ENCODE results near the gene HDAC9.

The HDAC9 gene

GRCh38 chr7:18684916-18685315 lies 189.4 kb downstream of the HDAC9 start:
- Histone ChIP-seq H3K9me3 (ENCODE audit: control insufficient read depth, insufficient read depth, low read length) (no peaks in the 10 kb centered on the region), H3K4me3 (ENCODE audit: low read depth, low read length) (no peak overlapping the region), H3K9ac (ENCODE audit: low read depth, low read length) (no peak overlapping the region), H3K27me3 (ENCODE audit: control insufficient read depth, insufficient read depth, low read length) (no peaks in the 10 kb centered on the region), H3K36me3 (ENCODE audit: control insufficient read depth, insufficient read depth, low read length) (no peaks in the 10 kb centered on the region), H3K4me1 (ENCODE audit: control insufficient read depth, insufficient read depth, low read length) (no peaks in the 10 kb centered on the region)

- Histone ChIP-seq H3K4me3 (ENCODE audit: low read depth, low read length) (no peak overlapping the region), H3K9ac (ENCODE audit: low read depth, low read length) (no peak overlapping the region), H3K4me1 (ENCODE audit: control insufficient read depth, insufficient read depth, low read length) (no peaks in the 10 kb centered on the region), H3K9me3 (ENCODE audit: control insufficient read depth, insufficient read depth, low read length) (no peaks in the 10 kb centered on the region), H3K36me3 (ENCODE audit: control insufficient read depth, insufficient read depth, low read length) (no peaks in the 10 kb centered on the region), H3K27me3 (ENCODE audit: control insufficient read depth, insufficient read depth, low read length) (no peaks in the 10 kb centered on the region)
These were observed 190.4 kb downstream of the HDAC9 start for GRCh38 chr7:18685971-18686370.

DNA sequence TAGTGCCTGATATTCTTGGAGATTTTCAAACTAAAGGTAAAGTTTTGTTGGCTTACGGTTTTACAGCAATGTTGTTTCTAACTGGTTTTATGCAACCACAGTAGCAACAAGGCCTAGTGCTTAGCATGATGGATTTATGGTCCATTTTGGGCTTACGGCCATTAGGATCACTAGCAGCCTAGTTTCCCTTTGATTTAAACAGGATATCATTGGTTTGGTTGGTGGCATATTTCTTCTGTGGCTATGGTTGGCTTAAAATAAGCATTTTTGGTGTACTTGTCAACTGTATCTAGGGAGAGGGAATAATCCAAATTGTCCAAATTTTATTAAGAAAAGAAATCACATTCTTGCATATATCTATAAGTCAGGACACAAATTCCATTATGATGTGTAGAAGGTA lies 194.0 kb downstream of the HDAC9 start:
- no peaks in the 10 kb centered on the region for H3K27me3 ChIP-seq (ENCODE audit: control insufficient read depth, insufficient read depth, low read length)
- no peaks in the 10 kb centered on the region for H3K9me3 ChIP-seq (ENCODE audit: control insufficient read depth, insufficient read depth, low read length)
- no peaks in the 10 kb centered on the region for H3K4me1 ChIP-seq (ENCODE audit: control insufficient read depth, insufficient read depth, low read length)
- no peaks in the 10 kb centered on the region for H3K36me3 ChIP-seq (ENCODE audit: control insufficient read depth, insufficient read depth, low read length)
- no peak overlapping the region for H3K4me3 ChIP-seq (ENCODE audit: low read depth, low read length)
- H3K9ac ChIP-seq (ENCODE audit: low read depth, low read length) = no peak overlapping the region

DNA sequence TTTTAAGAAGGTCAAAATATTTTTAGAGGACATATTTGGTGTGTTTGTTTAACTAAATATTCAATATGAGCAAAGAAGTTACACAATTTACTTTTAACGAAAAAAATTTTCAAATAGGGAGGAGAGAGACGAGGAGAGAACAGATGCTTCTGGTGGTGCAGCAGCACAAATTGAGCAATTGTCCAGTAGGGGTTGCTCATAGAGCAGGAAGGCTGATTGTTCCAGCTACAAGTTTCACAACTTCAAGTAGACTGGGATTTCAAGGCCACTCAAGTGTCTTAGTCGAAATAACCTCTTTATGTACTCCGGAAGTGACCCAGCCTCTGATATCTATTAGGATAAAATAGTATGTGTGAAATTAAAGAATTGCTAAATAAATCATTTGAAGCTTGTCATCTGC lies 197.9 kb downstream of the HDAC9 start:
- Histone ChIP-seq H3K4me1 (ENCODE audit: control insufficient read depth, insufficient read depth, low read length) (no peaks in the 10 kb centered on the region), H3K9ac (ENCODE audit: low read depth, low read length) (no peak overlapping the region), H3K36me3 (ENCODE audit: control insufficient read depth, insufficient read depth, low read length) (no peaks in the 10 kb centered on the region), H3K27me3 (ENCODE audit: control insufficient read depth, insufficient read depth, low read length) (no peaks in the 10 kb centered on the region), H3K9me3 (ENCODE audit: control insufficient read depth, insufficient read depth, low read length) (no peaks in the 10 kb centered on the region), H3K4me3 (ENCODE audit: low read depth, low read length) (no peak overlapping the region)

DNA sequence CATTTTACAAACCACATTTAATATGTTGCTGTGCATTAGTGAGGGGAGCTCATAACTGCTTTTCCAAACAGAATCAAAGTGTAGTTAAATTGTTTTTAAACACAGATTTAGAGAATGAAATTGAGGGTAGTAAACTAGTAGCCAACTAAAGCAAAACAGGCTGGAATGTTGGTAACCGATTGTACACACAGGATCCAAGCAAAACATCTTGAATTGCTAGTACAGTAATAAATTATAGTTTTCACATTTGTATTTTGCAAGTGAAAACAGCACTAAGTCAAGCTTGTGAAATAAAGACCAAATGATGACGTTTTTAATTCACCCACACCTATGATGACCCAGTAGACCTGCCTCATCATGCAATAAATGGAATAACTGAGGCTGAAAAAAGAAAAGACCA lies 198.3 kb downstream of the HDAC9 start:
- Histone ChIP-seq H3K9ac (ENCODE audit: low read depth, low read length) (no peak overlapping the region), H3K27me3 (ENCODE audit: control insufficient read depth, insufficient read depth, low read length) (no peaks in the 10 kb centered on the region), H3K4me3 (ENCODE audit: low read depth, low read length) (no peak overlapping the region), H3K9me3 (ENCODE audit: control insufficient read depth, insufficient read depth, low read length) (no peaks in the 10 kb centered on the region), H3K4me1 (ENCODE audit: control insufficient read depth, insufficient read depth, low read length) (no peaks in the 10 kb centered on the region), H3K36me3 (ENCODE audit: control insufficient read depth, insufficient read depth, low read length) (no peaks in the 10 kb centered on the region)

DNA sequence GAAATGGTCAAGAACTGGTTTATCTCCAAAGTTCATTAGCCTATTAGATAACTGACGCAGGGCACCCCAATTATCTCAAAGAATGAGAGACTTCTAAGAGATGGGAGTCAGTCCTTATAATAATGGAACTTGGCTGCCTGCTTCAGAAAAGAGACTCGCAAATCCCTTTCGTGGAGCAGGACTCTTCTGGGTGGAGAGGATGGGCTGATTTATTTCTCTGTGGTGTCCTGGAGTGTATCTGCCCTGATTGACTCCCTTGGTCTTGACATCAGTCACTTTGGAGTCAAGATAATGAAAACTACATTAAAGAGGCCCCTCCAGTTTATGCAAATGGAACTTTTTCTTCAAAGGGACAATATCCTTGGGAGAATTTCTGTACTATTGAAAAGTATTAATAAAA lies 198.9 kb downstream of the HDAC9 start:
- H3K27me3 ChIP-seq (ENCODE audit: control insufficient read depth, insufficient read depth, low read length) = no peaks in the 10 kb centered on the region
- H3K36me3 ChIP-seq (ENCODE audit: control insufficient read depth, insufficient read depth, low read length) = no peaks in the 10 kb centered on the region
- no peaks in the 10 kb centered on the region for H3K9me3 ChIP-seq (ENCODE audit: control insufficient read depth, insufficient read depth, low read length)
- no peak overlapping the region for H3K4me3 ChIP-seq (ENCODE audit: low read depth, low read length)
- no peak overlapping the region for H3K9ac ChIP-seq (ENCODE audit: low read depth, low read length)
- no peaks in the 10 kb centered on the region for H3K4me1 ChIP-seq (ENCODE audit: control insufficient read depth, insufficient read depth, low read length)

DNA sequence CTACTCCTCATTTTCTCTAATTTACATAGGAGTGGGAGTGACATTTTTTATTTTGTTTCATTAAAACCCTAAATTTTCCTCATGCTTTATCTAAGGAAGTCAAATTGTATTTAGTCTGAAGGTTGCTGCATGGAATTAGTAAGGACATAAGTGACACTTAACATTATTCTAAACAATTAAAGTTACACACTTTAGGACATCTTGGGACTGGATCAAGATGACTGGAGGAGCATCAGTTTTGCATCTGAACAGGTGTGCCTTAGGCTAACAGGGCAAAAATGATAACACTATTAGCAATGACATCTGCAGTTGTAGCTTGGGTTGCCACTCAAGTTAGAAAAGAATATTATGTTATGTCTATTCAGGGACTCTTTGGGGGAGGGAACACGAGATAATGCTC lies 199.4 kb downstream of the HDAC9 start:
- H3K4me3 ChIP-seq (ENCODE audit: low read depth, low read length) = no peak overlapping the region
- H3K36me3 ChIP-seq (ENCODE audit: control insufficient read depth, insufficient read depth, low read length) = no peaks in the 10 kb centered on the region
- H3K9me3 ChIP-seq (ENCODE audit: control insufficient read depth, insufficient read depth, low read length) = no peaks in the 10 kb centered on the region
- H3K4me1 ChIP-seq (ENCODE audit: control insufficient read depth, insufficient read depth, low read length) = no peaks in the 10 kb centered on the region
- no peak overlapping the region for H3K9ac ChIP-seq (ENCODE audit: low read depth, low read length)
- no peaks in the 10 kb centered on the region for H3K27me3 ChIP-seq (ENCODE audit: control insufficient read depth, insufficient read depth, low read length)

DNA sequence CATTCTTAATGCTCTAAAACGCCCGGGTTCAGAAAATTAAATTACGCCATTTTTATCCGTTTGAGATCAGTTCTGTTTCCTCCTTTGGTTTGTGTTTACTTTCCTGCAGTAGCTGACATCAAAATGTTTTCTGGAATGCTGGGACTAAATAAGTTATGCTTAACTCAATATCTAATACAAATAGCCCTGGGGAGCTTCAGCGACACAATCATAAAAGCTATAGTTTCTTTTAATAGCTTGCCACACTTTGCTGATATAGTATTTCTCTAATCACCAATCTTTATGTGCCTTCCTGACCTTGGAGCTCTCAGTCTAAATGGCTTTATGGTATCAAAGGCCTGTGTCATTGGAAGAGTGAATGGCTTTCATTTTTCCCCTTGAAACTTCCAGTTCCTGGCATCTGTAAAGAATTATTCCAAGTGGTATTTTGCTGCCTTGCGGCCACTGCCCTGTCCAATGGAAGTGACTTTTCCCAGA lies 202.7 kb downstream of the HDAC9 start:
- Histone ChIP-seq H3K27me3 (ENCODE audit: control insufficient read depth, insufficient read depth, low read length) (no peaks in the 10 kb centered on the region), H3K36me3 (ENCODE audit: control insufficient read depth, insufficient read depth, low read length) (no peaks in the 10 kb centered on the region), H3K4me3 (ENCODE audit: low read depth, low read length) (no peak overlapping the region), H3K9me3 (ENCODE audit: control insufficient read depth, insufficient read depth, low read length) (no peaks in the 10 kb centered on the region), H3K4me1 (ENCODE audit: control insufficient read depth, insufficient read depth, low read length) (no peaks in the 10 kb centered on the region), H3K9ac (ENCODE audit: low read depth, low read length) (no peak overlapping the region)

DNA sequence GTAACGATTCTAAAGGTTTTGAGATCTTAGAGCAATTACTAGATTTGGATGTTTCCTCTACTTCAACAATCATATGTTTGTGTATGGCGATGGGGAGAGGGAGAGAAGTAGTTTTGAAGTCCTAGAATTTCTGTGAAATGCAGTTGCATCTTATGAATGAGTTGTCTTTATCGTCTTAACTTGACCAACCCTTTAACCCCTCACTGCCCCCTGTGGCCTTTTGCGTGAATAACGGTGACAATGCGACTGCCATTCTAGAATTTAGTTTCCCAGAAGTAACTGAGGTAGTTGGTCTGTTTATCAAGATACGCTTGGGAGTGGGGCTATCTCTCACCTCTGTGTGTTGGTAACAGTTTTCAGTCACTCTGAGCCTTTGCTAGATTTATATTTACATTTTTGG lies 204.6 kb downstream of the HDAC9 start:
- Histone ChIP-seq H3K4me1 (ENCODE audit: control insufficient read depth, insufficient read depth, low read length) (no peaks in the 10 kb centered on the region), H3K27me3 (ENCODE audit: control insufficient read depth, insufficient read depth, low read length) (no peaks in the 10 kb centered on the region), H3K4me3 (ENCODE audit: low read depth, low read length) (no peak overlapping the region)

DNA sequence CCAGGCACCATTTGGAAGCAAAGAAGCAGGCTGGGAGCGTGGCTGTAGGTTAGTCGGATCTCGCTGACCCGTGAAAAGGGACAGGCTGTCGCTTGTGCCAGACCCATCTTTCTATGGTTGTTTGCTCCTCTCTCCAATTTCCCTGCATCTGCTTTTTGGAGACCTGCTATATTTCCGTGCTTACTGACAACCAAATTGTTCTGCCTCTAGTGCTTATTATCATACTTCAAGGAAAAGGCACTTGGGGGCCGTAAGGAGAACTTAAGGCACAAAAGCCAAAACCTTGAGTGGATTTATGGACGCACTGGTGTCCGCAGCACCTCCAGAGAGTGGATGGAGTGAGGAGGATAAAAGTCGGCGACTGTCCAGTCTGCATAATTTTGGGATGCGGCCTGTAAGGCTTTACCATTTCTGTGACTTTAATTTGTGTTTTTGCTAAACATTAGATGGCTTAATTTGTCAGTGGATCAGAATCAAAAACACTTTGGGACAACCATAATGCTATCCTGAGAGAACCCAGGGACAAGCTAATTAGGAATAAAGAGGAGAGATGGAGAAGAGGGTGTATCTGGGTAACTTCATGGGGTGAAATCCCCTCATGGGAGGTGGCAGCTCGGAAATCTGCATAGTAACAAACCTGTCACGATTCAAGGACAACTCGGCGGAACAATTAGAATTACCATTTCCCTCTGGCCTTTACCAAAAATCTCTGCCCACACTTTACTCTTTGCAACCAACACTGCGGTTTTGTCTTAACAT lies 206.7 kb downstream of the HDAC9 start:
- Histone ChIP-seq H3K9me3 (ENCODE audit: control insufficient read depth, insufficient read depth, low read length) (no peaks in the 10 kb centered on the region), H3K4me3 (ENCODE audit: low read depth, low read length) (no peak overlapping the region), H3K27me3 (ENCODE audit: control insufficient read depth, insufficient read depth, low read length) (no peaks in the 10 kb centered on the region), H3K36me3 (ENCODE audit: control insufficient read depth, insufficient read depth, low read length) (no peaks in the 10 kb centered on the region), H3K9ac (ENCODE audit: low read depth, low read length) (no peak overlapping the region), H3K4me1 (ENCODE audit: control insufficient read depth, insufficient read depth, low read length) (no peaks in the 10 kb centered on the region)

More for the DNA sequence above, 204.6 kb downstream of the HDAC9 start:
- H3K9me3 ChIP-seq (ENCODE audit: control insufficient read depth, insufficient read depth, low read length) = no peaks in the 10 kb centered on the region
- H3K9ac ChIP-seq (ENCODE audit: low read depth, low read length) = no peak overlapping the region
- H3K36me3 ChIP-seq (ENCODE audit: control insufficient read depth, insufficient read depth, low read length) = no peaks in the 10 kb centered on the region

DNA sequence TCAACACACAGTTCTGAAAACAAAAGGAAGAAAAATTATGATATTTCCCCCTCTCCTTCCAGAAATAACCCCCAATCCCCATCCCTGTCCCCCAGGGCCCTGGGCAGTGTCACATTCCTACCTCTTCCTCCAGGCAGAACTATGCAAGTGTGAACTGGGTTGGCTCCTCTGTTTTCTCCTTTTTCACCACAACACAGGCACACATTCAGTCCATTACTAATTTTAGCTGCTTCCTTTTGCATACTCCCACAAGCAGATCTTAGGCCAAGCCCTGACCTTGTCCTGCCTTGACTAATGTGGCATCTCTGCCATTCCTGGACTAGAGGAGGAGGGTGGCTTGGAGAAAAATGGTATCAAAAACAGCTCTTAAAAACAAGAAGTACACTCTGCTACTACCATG lies 208.1 kb downstream of the HDAC9 start:
- Histone ChIP-seq H3K9me3 (ENCODE audit: control insufficient read depth, insufficient read depth, low read length) (no peaks in the 10 kb centered on the region), H3K4me1 (ENCODE audit: control insufficient read depth, insufficient read depth, low read length) (no peaks in the 10 kb centered on the region), H3K36me3 (ENCODE audit: control insufficient read depth, insufficient read depth, low read length) (no peaks in the 10 kb centered on the region), H3K27me3 (ENCODE audit: control insufficient read depth, insufficient read depth, low read length) (no peaks in the 10 kb centered on the region), H3K4me3 (ENCODE audit: low read depth, low read length) (no peak overlapping the region), H3K9ac (ENCODE audit: low read depth, low read length) (no peak overlapping the region)

DNA sequence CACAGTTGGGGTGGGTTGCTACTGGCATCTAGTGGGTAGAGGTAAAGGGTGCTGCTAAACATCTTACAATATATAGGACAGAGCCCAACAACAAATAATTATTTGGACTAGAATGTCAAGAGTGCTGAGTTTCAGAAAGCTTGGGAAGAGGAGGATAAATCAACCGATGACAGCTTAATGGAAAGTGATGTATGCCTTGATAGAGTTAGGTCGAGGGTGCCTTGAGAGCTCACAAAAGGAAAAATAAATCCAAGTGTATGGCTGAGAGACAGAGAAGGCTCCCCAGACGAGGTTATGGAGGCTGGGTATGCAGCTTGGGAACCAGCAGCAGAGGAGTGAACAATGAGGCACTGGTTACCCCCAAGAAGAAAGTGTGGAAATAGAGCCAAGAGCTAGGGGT lies 211.1 kb downstream of the HDAC9 start:
- Histone ChIP-seq H3K27me3 (ENCODE audit: control insufficient read depth, insufficient read depth, low read length) (no peaks in the 10 kb centered on the region), H3K4me1 (ENCODE audit: control insufficient read depth, insufficient read depth, low read length) (no peaks in the 10 kb centered on the region), H3K4me3 (ENCODE audit: low read depth, low read length) (no peak overlapping the region), H3K36me3 (ENCODE audit: control insufficient read depth, insufficient read depth, low read length) (no peaks in the 10 kb centered on the region), H3K9me3 (ENCODE audit: control insufficient read depth, insufficient read depth, low read length) (no peaks in the 10 kb centered on the region), H3K9ac (ENCODE audit: low read depth, low read length) (no peak overlapping the region)
